GM19438 (cell line): ENCODE measurements around the gene ALDH9A1.

ENCODE experiments used
- ATAC-seq: cut with Tn5 transposase; IDR thresholded peaks from one replicate; pipeline ENCODE4 v1.9.1; 2021; ENCODE audit warnings: low read depth; ENCODE audit not compliant: unreplicated experiment

ALDH9A1 gene

DNA sequence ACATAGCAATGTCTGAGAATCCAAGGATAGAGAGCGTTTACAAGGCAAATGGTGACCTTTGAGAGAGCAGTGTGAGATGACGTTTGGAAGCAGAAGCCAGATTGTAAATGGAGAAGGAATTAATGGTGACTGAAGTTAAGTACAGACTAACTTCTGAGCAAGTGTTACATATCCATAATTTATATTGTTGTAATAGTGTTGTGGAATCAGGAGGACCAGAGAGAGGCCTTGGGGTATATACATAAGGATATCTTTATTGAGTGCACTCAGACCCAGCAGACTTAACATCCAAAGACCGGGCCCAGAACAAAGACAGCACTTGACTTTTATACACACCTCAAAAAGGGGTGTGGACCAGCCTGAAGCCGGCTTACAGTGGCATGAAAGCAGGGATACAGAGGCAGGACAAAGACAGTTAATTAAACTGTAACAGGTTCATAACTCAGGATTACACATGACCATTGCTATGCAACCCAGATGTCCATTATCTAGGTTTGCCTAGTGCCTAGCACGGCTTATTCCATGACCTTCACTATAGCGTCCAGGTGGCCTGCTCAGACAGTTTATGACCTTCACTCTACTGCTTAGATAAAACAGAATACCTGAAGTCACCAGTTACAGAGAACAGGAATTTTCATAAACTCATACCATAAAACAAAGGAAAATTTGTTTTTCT lies 70.1 kb downstream of the ALDH9A1 start:
- no peak for ATAC-seq

DNA sequence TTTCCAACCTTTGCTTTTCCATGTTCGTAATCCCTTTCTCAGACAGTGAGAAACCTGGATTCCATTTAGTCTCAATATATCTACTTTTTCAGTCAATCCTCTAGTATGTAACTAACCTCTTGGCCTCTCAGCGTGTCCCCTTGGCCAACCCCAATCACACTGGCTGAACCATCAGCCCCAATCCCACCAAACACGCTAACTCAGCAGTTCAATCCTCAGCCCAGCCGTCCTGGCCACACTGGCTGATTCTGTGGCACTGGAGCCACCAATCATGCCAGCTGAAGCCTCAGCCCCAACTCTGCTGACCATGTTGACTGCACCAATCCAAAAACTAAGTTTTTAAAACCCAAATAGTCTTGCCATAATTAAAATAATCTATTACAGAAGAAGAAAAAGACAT lies 73.9 kb downstream of the ALDH9A1 start:
- no peak for ATAC-seq

DNA sequence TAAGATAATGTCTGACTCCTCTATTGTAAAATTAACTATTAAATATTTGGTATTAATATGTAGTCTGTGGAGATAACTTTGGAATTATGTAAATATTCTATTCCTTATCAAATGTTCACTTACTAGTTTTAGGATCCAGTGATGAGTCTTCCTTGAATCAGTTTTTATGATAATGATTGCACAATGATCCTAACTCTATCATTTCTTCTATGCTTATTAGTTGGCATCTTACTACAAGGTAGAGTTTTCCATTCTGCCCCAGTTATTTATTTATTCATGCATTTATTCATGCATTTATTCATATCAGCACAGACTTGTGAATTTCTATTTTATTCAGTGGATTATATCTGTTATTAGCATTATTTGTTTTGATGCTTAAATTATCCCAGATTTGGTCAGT lies 74.7 kb downstream of the ALDH9A1 start:
- no peak for ATAC-seq

DNA sequence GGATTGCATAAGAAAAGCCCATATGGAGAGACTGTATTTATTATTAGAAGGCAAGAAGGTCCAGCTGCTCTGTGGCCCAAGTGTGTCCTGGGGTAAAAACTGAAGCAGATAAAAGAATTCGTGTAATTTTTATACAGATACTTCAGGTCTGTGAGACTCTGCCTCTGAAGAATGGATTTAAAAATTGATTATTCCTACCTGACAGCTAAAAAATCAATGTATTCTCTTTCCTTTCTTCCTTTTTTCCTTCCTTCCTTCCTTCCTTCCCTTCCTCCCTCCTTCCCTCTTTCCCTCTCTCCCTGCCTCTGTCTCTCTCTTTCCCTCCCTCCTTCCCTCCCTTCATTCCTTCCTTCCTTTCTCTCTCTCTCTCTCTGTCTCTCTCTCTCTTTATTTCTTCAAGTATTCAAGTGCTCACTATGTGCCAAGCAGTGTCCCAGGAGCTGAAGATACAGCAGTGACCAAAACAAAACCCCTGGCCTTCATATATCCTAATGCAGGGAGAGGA lies 78.7 kb downstream of the ALDH9A1 start:
- no peak for ATAC-seq

DNA sequence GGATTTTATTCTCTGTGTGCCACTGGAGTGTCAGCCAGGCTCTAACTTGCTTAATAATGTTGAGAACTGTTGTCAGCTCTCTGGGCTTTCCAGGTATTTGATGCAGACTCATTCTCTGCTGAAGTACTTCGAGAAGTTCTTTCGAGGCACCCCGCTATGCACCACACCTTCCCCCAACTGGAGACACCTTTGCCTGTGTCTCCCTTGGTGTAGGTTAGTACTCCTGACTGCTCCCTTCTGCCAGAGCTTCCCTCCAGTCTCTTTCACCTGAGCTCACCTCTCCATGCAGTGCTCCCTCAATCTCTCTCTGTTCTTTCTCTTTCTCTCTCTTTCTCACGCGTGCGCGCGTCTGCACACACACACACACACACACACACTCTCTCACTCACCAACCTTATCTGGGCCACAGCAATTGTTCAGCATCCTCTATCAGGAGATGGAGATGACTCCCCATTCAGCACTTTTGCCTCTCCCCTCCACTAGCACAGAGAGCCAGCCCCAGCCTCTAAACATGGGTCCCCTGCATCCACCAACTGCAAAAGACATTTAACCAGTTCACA lies 81.3 kb downstream of the ALDH9A1 start:
- no peak for ATAC-seq

DNA sequence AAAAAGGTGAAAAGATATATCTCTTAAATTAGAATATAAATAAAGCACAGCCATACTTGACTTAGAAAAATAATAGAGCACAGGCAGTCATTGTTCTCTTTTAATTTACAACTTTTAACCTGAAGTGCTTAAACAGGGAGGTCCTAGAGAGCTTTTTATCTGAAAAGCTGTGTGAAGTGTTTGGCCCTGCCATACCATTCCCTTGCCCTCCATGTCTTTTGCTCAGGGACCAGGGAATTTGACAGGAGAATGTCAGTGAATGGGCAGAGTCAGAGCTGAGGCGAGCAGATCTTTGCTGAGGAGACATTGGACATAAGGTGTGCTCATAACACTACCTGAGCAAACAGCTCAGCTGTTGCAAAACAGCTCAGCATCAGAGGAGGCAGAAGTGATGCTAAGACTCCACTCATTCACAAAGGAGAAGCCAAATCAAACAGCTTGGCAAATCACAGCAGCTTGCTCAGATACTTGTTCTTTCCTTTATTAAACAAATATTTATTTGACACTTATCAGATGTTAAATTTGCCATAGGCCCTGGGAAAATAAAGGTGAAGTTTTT lies 82.2 kb downstream of the ALDH9A1 start:
- ATAC-seq = no peak
